NCI-H2196 (cell line): ENCODE measurements around the gene ADCK1.
"Not testable (repeated sequence)": the region's sequence is repeated elsewhere in the genome, so short reads cannot be mapped to it uniquely, and the experiment has no call there.

Experiments
- DNase-seq: peaks from one replicate; lab custom pipeline; 2025; ENCODE audit not compliant: unreplicated experiment; lab: John Stamatoyannopoulos, UW

Gene ADCK1

GRCh38 chr14:77799863-77800730 is at the start of gene ADCK1:
Gene ADCK1 (plus strand): TSS chr14:77800109. CDS start chr14:77818979, 18,870 bp downstream.
- DNase-seq: peak; percentile 84

GRCh38 chr14:77752266-77752665 is 47.6 kb upstream of the ADCK1 start:
- no peak for DNase-seq

DNA sequence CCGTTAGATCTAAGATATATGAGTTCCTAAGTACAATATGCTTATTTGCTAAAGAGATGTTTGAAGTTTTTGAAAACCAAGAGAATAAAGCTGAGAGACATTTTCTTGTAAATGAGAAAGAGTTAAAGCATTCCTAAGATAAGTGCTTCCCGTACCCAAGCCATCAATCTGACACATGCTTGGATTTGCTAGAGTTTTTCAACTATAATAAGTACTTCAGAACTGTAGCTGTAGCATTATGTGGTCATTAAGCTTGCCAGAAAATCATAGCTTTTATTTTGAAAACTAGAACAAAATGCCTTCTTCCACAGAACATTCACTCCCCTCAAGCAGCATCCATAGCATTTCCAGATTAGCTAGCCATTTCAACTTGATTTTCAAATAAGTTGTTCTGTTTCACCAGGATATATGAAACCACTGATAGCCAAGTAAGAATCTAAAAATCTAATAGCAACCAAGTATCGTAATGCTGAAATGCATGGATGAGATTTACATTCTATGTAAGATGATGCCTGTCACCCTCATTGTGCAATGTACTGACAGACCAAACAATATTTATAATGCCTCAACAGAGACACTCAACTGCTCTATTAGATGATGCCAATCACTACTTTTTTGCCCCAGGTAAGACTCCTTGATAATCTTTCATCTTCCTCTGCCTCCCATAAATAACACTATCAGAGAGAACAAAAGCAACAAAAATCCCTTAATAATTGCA is 47.0 kb upstream of the ADCK1 start:
- DNase-seq: no peak

GRCh38 chr14:77760381-77761204 is 39.3 kb upstream of the ADCK1 start, which contains the start of gene SNW1:
Gene SNW1 (minus strand): TSS chr14:77761156. CDS start chr14:77761127, 29 bp downstream.
- DNase-seq: peak; percentile 96

GRCh38 chr14:77761205-77761931 is 38.5 kb upstream of the ADCK1 start:
- no peak for DNase-seq

DNA sequence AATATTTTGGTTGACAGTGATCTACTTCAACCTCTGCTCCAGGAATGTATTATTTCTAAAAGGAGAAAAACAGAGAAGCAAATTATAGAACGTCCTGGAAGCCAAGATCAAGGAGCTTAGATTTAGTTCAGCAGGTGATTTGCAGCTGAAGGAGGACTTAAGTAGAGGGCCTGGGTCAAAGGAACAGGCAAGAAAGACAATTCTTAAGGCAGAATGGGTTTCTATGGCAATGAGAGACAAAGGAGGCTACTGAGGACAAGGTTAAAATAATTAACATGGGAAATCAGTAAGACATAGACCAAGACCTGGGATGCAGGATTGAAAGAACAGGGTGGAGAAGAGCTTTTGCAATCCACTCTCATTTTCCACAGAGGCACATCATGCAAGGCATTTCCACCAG is 36.6 kb upstream of the ADCK1 start:
- no peak for DNase-seq

DNA sequence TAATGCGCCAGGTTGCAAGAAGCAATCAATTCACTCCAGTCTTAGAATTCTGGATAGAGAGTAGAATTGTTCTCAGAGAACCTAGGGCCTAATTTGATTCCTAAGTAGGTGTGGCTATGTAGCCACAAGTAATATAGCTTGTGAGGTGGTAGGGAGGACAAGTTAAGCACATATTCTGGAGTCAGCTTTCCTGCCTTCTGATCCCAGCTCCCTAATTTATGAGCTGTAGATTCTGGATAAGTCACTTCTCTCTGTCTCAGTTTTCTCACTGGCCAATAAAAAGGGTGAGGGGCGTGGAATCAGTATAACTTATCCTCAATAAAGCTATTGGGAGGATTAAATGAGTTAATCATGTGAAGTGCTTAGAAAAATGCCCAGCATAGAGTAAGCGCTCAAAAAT is 35.9 kb upstream of the ADCK1 start:
- no peak for DNase-seq

GRCh38 chr14:77768442-77769069 is 31.4 kb upstream of the ADCK1 start:
- DNase-seq: not testable (repeated sequence)

DNA sequence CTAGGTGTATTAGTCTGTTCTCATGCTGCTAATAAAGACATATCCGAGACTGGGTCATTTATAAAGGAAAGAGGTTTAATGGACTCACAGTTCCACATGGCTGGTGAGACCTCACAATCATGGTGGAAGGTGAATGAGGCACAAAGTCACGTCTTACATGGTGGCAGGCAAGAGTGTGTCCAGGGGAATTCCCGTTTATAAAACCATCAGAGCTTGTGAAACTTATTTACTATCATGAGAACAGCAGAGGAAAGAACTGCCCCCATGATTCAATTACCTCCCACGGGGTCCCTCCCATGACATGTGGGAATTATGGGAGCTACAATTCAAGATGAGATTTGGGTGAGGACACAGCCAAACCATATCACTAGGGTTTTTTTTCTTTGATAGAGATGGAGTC is 25.9 kb upstream of the ADCK1 start:
- DNase-seq: not testable (repeated sequence)

- no peak for DNase-seq
Observed at GRCh38 chr14:77782202-77782601, 17.7 kb upstream of the ADCK1 start.

- DNase-seq: no peak
Observed at GRCh38 chr14:77786148-77786547, 13.8 kb upstream of the ADCK1 start.

GRCh38 chr14:77790566-77791224 is 9.2 kb upstream of the ADCK1 start:
- DNase-seq: no peak

GRCh38 chr14:77791225-77791600 is 8.7 kb upstream of the ADCK1 start:
- DNase-seq: no peak

- not testable (repeated sequence) for DNase-seq
Observed at GRCh38 chr14:77793255-77793654, 6.7 kb upstream of the ADCK1 start.

DNA sequence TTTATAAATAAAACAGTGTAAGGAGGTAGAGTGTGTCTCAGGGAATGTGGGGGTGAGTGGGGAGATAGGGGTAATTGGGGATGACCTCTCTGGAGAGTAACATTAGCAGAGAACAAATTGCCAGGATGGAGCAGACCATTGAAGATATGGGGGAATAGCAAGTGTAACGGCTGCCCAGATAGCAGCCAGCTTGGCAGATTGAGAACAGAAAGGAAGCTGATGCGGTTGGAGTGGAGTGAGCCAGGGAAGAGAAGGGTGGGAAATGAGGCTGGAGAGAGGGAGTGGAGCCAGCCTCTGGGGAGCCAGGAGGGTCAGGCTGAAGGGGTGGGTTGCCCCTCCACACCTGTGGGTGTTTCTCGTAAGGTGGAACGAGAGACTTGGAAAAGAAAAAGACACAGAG is 5.6 kb upstream of the ADCK1 start:
- DNase-seq: no peak

- not testable (repeated sequence) for DNase-seq
Observed at GRCh38 chr14:77799456-77799855, 453 bp upstream of the ADCK1 start.

GRCh38 chr14:77800814-77801213 is 905 bp downstream of the ADCK1 start:
- DNase-seq: no peak

- no peak for DNase-seq
Observed at GRCh38 chr14:77804592-77804991, 4.7 kb downstream of the ADCK1 start.

GRCh38 chr14:77805706-77806105 is 5.8 kb downstream of the ADCK1 start:
- no peak for DNase-seq

- no peak for DNase-seq
Observed at GRCh38 chr14:77808250-77808649, 8.3 kb downstream of the ADCK1 start.
